Measurements from ENCODE around the gene TSEN15.

TSEN15 gene

GRCh38 chr1:184051485-184052193 is at the start of gene TSEN15:
Gene TSEN15 (plus strand): TSS chr1:184051730. CDS start chr1:184051756, 26 bp downstream.
- peak; percentile 68 for DNase-seq

GRCh38 chr1:184002071-184002470 is 49.5 kb upstream of the TSEN15 start:
- DNase-seq: no peak

- no peak for DNase-seq
These were observed 46.6 kb upstream of the TSEN15 start for GRCh38 chr1:184004935-184005334.

GRCh38 chr1:184005506-184005905 is 46.0 kb upstream of the TSEN15 start:
- no peak for DNase-seq

GRCh38 chr1:184010788-184011187 is 40.7 kb upstream of the TSEN15 start:
- DNase-seq: no peak

GRCh38 chr1:184012187-184012586 is 39.3 kb upstream of the TSEN15 start:
- no peak for DNase-seq

GRCh38 chr1:184014271-184014670 is 37.3 kb upstream of the TSEN15 start:
- DNase-seq: no peak

GRCh38 chr1:184016169-184016568 is 35.4 kb upstream of the TSEN15 start:
- DNase-seq: no peak

- no peak for DNase-seq
These were observed 34.2 kb upstream of the TSEN15 start for GRCh38 chr1:184017306-184017705.

GRCh38 chr1:184018622-184019021 is 32.9 kb upstream of the TSEN15 start:
- DNase-seq: no peak

GRCh38 chr1:184019069-184019468 is 32.5 kb upstream of the TSEN15 start:
- DNase-seq: no peak

- no peak for DNase-seq
These were observed 32.0 kb upstream of the TSEN15 start for GRCh38 chr1:184019506-184019905.

GRCh38 chr1:184020328-184020727 is 31.2 kb upstream of the TSEN15 start:
- no peak for DNase-seq

GRCh38 chr1:184020855-184021254 is 30.7 kb upstream of the TSEN15 start:
- DNase-seq: no peak

- no peak for DNase-seq
These were observed 29.8 kb upstream of the TSEN15 start for GRCh38 chr1:184021728-184022127.

- DNase-seq: no peak
These were observed 28.9 kb upstream of the TSEN15 start for GRCh38 chr1:184022668-184023067.

- no peak for DNase-seq
These were observed 28.4 kb upstream of the TSEN15 start for GRCh38 chr1:184023171-184023570.

GRCh38 chr1:184025242-184025675 is 26.3 kb upstream of the TSEN15 start:
- no peak for DNase-seq

- DNase-seq: no peak
These were observed 23.5 kb upstream of the TSEN15 start for GRCh38 chr1:184027826-184028695.

GRCh38 chr1:184028854-184029623 is 22.5 kb upstream of the TSEN15 start:
- DNase-seq: no peak

GRCh38 chr1:184030433-184031091 is 21.0 kb upstream of the TSEN15 start:
- no peak for DNase-seq

GRCh38 chr1:184031092-184031408 is 20.5 kb upstream of the TSEN15 start:
- no peak for DNase-seq
